Ishikawa (cell line): Measurements from ENCODE around the gene DYNC1I1.

ENCODE experiments used
- CEBPB ChIP-seq: IDR thresholded peaks from 2 replicates; pipeline ENCODE4 v1.6.1; 2012
- CREB1 ChIP-seq: IDR thresholded peaks from 2 replicates; pipeline ENCODE4 v1.6.1; 2012; ENCODE audit warnings: low read depth
- EGR1 ChIP-seq: IDR thresholded peaks from 2 replicates; pipeline ENCODE4 v1.6.1; 2012
- EP300 ChIP-seq: IDR thresholded peaks from 2 replicates; pipeline ENCODE4 v1.6.1; 2012; ENCODE audit warnings: borderline replicate concordance
- FOXM1 ChIP-seq: IDR thresholded peaks from 2 replicates; pipeline ENCODE4 v1.6.1; 2012; ENCODE audit warnings: low read depth, borderline replicate concordance
- NFIC ChIP-seq: IDR thresholded peaks from 2 replicates; pipeline ENCODE4 v1.6.1; 2012
- RAD21 ChIP-seq: IDR thresholded peaks from 2 replicates; pipeline ENCODE4 v1.6.1; 2012; ENCODE audit warnings: low read depth
- REST ChIP-seq: IDR thresholded peaks from 2 replicates; pipeline ENCODE4 v1.6.1; 2012; ENCODE audit warnings: low read depth, mild to moderate bottlenecking
- TAF1 ChIP-seq: IDR thresholded peaks from 2 replicates; pipeline ENCODE4 v1.6.1; 2012; ENCODE audit warnings: low read depth, mild to moderate bottlenecking
- TCF12 ChIP-seq: IDR thresholded peaks from 2 replicates; pipeline ENCODE4 v1.6.1; 2012; ENCODE audit warnings: low read depth
- TEAD4 ChIP-seq: IDR thresholded peaks from 2 replicates; pipeline ENCODE4 v1.6.1; 2012
- USF1 ChIP-seq: IDR thresholded peaks from 2 replicates; pipeline ENCODE4 v1.6.1; 2012
- YY1 ChIP-seq: IDR thresholded peaks from 2 replicates; pipeline ENCODE4 v1.6.1; 2012; ENCODE audit warnings: low read depth
- ZBTB7A ChIP-seq: IDR thresholded peaks from 2 replicates; pipeline ENCODE4 v1.6.1; 2012; ENCODE audit warnings: low read depth
- TF ChIP-seq, protein P1 (sequence below): IDR thresholded peaks from 2 replicates; pipeline ENCODE4 v1.6.1; 2012

The DYNC1I1 gene

GRCh38 chr7:95824616-95825015, 52.3 kb downstream of the DYNC1I1 start:
- TF ChIP-seq CEBPB (no peak), EP300 (no peak), REST (no peak), CREB1 (no peak), FOXM1 (no peak), ZBTB7A (no peak), USF1 (no peak), TEAD4 (no peak), RAD21 (no peak), TAF1 (no peak), EGR1 (no peak), NFIC (no peak), TCF12 (no peak), YY1 (no peak)
- TF ChIP-seq, protein P1, sequence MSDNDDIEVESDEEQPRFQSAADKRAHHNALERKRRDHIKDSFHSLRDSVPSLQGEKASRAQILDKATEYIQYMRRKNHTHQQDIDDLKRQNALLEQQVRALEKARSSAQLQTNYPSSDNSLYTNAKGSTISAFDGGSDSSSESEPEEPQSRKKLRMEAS, result no peak

- TF ChIP-seq NFIC (no peak), YY1 (no peak), CEBPB (no peak)
- TF ChIP-seq, protein P1, result no peak
Measured at GRCh38 chr7:95828824-95829790, 56.8 kb downstream of the DYNC1I1 start.

DNA sequence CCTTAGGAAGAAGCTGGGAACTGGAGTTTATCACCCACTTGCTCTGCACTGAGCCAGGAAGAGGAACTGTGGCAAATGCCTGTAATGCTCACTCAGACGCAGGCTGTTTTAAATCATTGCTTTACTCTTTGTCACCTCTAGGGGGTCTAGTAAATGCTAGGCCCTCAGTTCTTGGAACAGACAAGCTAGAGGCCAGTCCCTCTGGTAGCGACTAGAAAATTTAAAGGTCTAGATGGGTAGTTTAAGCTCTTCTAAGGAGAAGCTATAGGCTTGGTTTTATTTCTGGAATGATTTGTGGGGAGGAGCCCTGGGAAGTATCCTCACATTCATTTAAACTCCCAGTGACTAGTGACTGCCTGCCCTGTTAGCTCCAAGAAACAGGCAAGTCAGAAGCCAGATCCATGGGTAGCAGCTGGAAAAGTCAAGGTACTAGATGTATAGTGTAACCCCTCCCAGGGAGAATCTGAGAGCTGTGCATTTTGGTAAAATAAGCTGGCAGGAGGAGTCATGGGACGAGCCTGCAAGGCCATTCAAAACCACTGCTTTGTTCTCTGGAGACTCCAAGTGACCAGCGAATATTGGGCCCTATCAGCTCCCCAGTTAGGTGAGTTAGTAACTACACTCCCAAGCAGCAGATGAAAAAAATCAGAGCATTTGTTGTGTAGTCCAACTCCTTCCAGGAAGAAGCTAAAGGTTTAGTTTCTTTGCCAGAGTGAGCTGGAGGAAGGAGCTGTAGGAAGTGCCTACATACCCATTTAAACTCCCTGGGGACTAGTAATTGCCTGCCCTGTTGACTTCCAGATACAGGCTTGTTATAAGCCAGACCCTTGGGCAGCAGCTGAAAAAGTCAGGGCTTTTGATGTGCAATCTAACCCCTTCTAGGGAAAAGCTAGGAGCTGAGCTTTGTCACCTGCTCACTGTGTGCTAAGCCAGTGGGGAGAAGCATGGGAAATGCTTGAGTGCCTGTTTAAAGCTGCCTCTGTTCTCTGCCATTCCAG, 68.9 kb downstream of the DYNC1I1 start:
- no peak for TF ChIP-seq RAD21
- no peak for TF ChIP-seq TCF12
- TF ChIP-seq EGR1, result no peak
- no peak for TF ChIP-seq FOXM1
- TF ChIP-seq TAF1, result no peak
- no peak for TF ChIP-seq TEAD4
- TF ChIP-seq YY1, result no peak
- no peak for TF ChIP-seq ZBTB7A
- no peak for TF ChIP-seq REST
- no peak for TF ChIP-seq NFIC
- TF ChIP-seq, protein P1, result no peak
- TF ChIP-seq EP300, result no peak
- TF ChIP-seq CREB1, result no peak
- TF ChIP-seq CEBPB, result no peak
- no peak for TF ChIP-seq USF1

GRCh38 chr7:95843286-95843685, 70.9 kb downstream of the DYNC1I1 start:
- TF ChIP-seq NFIC (no peak), REST (no peak), CREB1 (no peak), EP300 (no peak), RAD21 (no peak), EGR1 (no peak), FOXM1 (no peak), CEBPB (no peak), TAF1 (no peak), YY1 (no peak), TEAD4 (no peak), TCF12 (no peak), USF1 (no peak), ZBTB7A (no peak)
- TF ChIP-seq, protein P1, result no peak
